ENCODE measurements around the gene ARHGEF33.

The ARHGEF33 gene

DNA sequence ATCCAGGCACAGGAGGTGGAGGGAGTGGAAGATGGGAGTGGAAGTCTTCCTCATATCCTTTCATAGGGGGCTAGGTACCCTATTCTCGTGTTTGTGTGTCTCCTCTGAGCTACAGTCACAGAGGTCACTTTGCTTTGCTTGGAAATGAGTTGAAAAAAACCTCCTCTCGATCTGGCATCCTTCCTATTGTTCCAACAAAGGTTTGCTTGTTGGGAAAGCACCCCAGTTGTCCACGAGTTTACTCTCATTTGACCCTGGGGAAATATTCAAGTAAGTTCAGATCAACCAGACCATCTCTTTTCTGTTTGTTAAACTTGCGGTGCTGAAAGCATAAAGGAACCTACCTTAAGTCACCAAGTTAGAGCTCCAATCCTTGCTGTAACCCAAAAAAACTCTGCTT lies 59.3 kb downstream of the ARHGEF33 start:
- Histone ChIP-seq H3K27me3 (ENCODE audit: insufficient read depth, poor library complexity, severe bottlenecking) (no peaks in the 10 kb centered on the region), H3K27ac (replicated peaks) (no peak overlapping the region), H3K4me3 (replicated peaks; ENCODE audit: insufficient read depth, low read length) (no peak overlapping the region)
- TF ChIP-seq, protein P1, sequence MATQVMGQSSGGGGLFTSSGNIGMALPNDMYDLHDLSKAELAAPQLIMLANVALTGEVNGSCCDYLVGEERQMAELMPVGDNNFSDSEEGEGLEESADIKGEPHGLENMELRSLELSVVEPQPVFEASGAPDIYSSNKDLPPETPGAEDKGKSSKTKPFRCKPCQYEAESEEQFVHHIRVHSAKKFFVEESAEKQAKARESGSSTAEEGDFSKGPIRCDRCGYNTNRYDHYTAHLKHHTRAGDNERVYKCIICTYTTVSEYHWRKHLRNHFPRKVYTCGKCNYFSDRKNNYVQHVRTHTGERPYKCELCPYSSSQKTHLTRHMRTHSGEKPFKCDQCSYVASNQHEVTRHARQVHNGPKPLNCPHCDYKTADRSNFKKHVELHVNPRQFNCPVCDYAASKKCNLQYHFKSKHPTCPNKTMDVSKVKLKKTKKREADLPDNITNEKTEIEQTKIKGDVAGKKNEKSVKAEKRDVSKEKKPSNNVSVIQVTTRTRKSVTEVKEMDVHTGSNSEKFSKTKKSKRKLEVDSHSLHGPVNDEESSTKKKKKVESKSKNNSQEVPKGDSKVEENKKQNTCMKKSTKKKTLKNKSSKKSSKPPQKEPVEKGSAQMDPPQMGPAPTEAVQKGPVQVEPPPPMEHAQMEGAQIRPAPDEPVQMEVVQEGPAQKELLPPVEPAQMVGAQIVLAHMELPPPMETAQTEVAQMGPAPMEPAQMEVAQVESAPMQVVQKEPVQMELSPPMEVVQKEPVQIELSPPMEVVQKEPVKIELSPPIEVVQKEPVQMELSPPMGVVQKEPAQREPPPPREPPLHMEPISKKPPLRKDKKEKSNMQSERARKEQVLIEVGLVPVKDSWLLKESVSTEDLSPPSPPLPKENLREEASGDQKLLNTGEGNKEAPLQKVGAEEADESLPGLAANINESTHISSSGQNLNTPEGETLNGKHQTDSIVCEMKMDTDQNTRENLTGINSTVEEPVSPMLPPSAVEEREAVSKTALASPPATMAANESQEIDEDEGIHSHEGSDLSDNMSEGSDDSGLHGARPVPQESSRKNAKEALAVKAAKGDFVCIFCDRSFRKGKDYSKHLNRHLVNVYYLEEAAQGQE (IDR thresholded peaks at IDR 0.05; ENCODE audit: insufficient replicate concordance, low read depth): no peak
- TF ChIP-seq SPI1 (IDR thresholded peaks at IDR 0.05; ENCODE audit: borderline replicate concordance, low read depth) (no peak), GABPA (IDR thresholded peaks at IDR 0.05; ENCODE audit: low read depth) (no peak), POLR2AphosphoS5 (IDR thresholded peaks at IDR 0.05; ENCODE audit: low read depth) (no peak)
- TF ChIP-seq, protein P2, sequence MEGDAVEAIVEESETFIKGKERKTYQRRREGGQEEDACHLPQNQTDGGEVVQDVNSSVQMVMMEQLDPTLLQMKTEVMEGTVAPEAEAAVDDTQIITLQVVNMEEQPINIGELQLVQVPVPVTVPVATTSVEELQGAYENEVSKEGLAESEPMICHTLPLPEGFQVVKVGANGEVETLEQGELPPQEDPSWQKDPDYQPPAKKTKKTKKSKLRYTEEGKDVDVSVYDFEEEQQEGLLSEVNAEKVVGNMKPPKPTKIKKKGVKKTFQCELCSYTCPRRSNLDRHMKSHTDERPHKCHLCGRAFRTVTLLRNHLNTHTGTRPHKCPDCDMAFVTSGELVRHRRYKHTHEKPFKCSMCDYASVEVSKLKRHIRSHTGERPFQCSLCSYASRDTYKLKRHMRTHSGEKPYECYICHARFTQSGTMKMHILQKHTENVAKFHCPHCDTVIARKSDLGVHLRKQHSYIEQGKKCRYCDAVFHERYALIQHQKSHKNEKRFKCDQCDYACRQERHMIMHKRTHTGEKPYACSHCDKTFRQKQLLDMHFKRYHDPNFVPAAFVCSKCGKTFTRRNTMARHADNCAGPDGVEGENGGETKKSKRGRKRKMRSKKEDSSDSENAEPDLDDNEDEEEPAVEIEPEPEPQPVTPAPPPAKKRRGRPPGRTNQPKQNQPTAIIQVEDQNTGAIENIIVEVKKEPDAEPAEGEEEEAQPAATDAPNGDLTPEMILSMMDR (IDR thresholded peaks at IDR 0.05; ENCODE audit: insufficient read depth, low read length): no peak
- no peak for DNase-seq (ENCODE audit: low read depth in 1 of 2, low spot score in 1 of 2)

DNA sequence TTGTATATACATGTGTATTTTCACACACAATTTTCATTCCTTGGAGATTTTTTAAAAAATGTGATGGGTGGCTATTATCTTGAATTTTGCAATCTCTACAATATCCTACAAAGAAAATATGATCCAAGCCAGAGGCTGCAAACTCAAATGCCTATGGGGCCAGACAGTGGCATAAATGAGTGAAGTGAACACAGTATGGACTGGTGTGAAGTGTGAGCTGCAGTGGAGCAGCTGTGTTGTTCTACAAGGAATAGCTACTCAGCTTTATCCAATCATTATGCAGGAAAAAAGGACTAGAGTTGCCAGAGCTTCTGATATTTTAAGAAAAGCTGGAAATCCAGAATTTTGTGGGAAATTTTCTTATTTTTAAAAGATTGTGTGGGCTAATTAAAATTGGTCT lies 62.1 kb downstream of the ARHGEF33 start:
- no peaks in the 10 kb centered on the region for H3K27me3 ChIP-seq (ENCODE audit: insufficient read depth, poor library complexity, severe bottlenecking)
- no peak for DNase-seq (ENCODE audit: low read depth in 1 of 2, low spot score in 1 of 2)
- TF ChIP-seq POLR2AphosphoS5 (IDR thresholded peaks at IDR 0.05; ENCODE audit: low read depth): no peak
- TF ChIP-seq GABPA (IDR thresholded peaks at IDR 0.05; ENCODE audit: low read depth): no peak
- TF ChIP-seq SPI1 (IDR thresholded peaks at IDR 0.05; ENCODE audit: borderline replicate concordance, low read depth): no peak
- TF ChIP-seq, protein P2 (IDR thresholded peaks at IDR 0.05; ENCODE audit: insufficient read depth, low read length): no peak
- TF ChIP-seq, protein P1 (IDR thresholded peaks at IDR 0.05; ENCODE audit: insufficient replicate concordance, low read depth): no peak
- no peak overlapping the region for H3K4me3 ChIP-seq (replicated peaks; ENCODE audit: insufficient read depth, low read length)
- no peak overlapping the region for H3K27ac ChIP-seq (replicated peaks)

DNA sequence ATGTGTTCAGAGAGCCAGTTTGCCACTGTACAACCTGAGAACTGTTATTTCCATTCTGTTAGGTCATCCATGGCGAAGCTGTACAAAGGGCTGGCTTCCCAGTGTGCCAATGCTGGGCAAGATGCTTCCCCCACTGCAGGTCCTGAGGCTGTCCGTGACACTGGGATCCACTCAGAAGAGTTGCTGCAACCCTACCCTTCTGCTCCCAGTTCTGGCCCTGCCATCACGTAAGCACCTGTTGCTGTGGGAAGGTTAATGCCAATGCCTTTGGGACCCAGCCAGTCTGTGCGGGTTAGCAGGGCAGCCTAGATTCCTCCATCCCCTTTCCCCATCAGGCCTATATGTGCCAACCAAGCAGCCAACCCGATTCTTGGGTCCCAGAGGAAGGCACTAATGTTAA lies 68.3 kb downstream of the ARHGEF33 start:
- TF ChIP-seq GABPA (IDR thresholded peaks at IDR 0.05; ENCODE audit: low read depth): no peak
- TF ChIP-seq POLR2AphosphoS5 (IDR thresholded peaks at IDR 0.05; ENCODE audit: low read depth): no peak
- no peak for TF ChIP-seq SPI1 (IDR thresholded peaks at IDR 0.05; ENCODE audit: borderline replicate concordance, low read depth)
- TF ChIP-seq, protein P2 (IDR thresholded peaks at IDR 0.05; ENCODE audit: insufficient read depth, low read length): no peak
- TF ChIP-seq, protein P1 (IDR thresholded peaks at IDR 0.05; ENCODE audit: insufficient replicate concordance, low read depth): no peak

More for the DNA sequence above, 68.3 kb downstream of the ARHGEF33 start:
- no peak overlapping the region for H3K4me3 ChIP-seq (replicated peaks; ENCODE audit: insufficient read depth, low read length)
- DNase-seq (ENCODE audit: low read depth in 1 of 2, low spot score in 1 of 2): no peak
- H3K27ac ChIP-seq (replicated peaks): no peak overlapping the region
- H3K27me3 ChIP-seq (ENCODE audit: insufficient read depth, poor library complexity, severe bottlenecking): no peaks in the 10 kb centered on the region

All from HL-60 (cell line).